IMR-90 (cell line): ENCODE measurements around the gene AFAP1L1. TPM values are rescaled to one million over a fixed set of nuclear protein-coding genes. Genes with fewer than 3 reads are reported as not detected.
A peak's percentile ranks its signal among the peaks of the same experiment; 100 is the strongest.

Experiments
- ATAC-seq: fragments of 200-7000 bp; cut with Tn5 transposase; 2 replicates; pipeline ENCODE4 v1.9.1; 2020; ENCODE audit warnings: low read depth, mild to moderate bottlenecking, moderate library complexity
- BruUV-seq: library from RNA; stranded (reverse); fragments of 400-500 nt; replicated peaks from 2 replicates; lab custom pipeline; 2021; lab: Mats Ljungman, UMichigan
- CTCF ChIA-PET: fragments of 300-600 bp; formaldehyde crosslinking; extraction: SDS; loops from one replicate; lab custom pipeline; 2021; ENCODE audit warnings: antibody characterized with exemption; lab: Yijun Ruan, JAX
- POLR2A ChIA-PET: fragments of 300-600 bp; sonication (Branson Sonifier 250); formaldehyde crosslinking; loops from one replicate; lab custom pipeline; 2022; ENCODE audit warnings: antibody characterized with exemption; ENCODE audit not compliant: unreplicated experiment; lab: Charles Lee
- DNase-seq: peaks from one replicate; pipeline ENCODE4 v3.0.0; 2013
- H2AFZ ChIP-seq: replicated peaks from 2 replicates; pipeline ENCODE3; 2013; ENCODE audit warnings: low read length, mild to moderate bottlenecking; ENCODE audit not compliant: poor library complexity
- H2AK5ac ChIP-seq: 2 replicates; pipeline ENCODE4 v1.6.1; 2013; ENCODE audit warnings: low read depth, low read length, inconsistent platforms
- H2AK9ac ChIP-seq: replicated peaks from 2 replicates; pipeline ENCODE3; 2013; ENCODE audit warnings: mild to moderate bottlenecking, low read depth, low read length, moderate library complexity; ENCODE audit not compliant: poor library complexity
- H2BK120ac ChIP-seq: 2 replicates; pipeline ENCODE4 v1.6.1; 2013; ENCODE audit warnings: low read depth, low read length, inconsistent platforms
- H2BK15ac ChIP-seq: 3 replicates; pipeline ENCODE4 v1.6.1; 2013; ENCODE audit warnings: low read depth, low read length, inconsistent platforms
- H2BK20ac ChIP-seq: 2 replicates; pipeline ENCODE4 v1.6.1; 2013; ENCODE audit warnings: low read depth, mild to moderate bottlenecking, inconsistent platforms, low read length, moderate library complexity
- H2BK5ac ChIP-seq: 2 replicates; pipeline ENCODE4 v1.6.1; 2013; ENCODE audit warnings: mild to moderate bottlenecking, low read depth, low read length, inconsistent platforms; ENCODE audit not compliant: poor library complexity, severe bottlenecking
- H3K14ac ChIP-seq: replicated peaks from 2 replicates; pipeline ENCODE4 v1.6.1; 2013; ENCODE audit warnings: low read depth, low read length, inconsistent platforms
- H3K18ac ChIP-seq: 2 replicates; pipeline ENCODE4 v1.6.1; 2013; ENCODE audit warnings: low read depth, low read length, control low read depth
- H3K23ac ChIP-seq: 2 replicates; pipeline ENCODE4 v1.6.1; 2013; ENCODE audit warnings: low read depth, low read length, inconsistent platforms
- H3K27ac ChIP-seq: 2 replicates; pipeline ENCODE4 v1.5.1; 2013; ENCODE audit warnings: mild to moderate bottlenecking, control low read depth, low read length; ENCODE audit not compliant: insufficient read depth
- H3K27me3 ChIP-seq: 2 replicates; pipeline ENCODE4 v1.6.1; 2013; ENCODE audit warnings: low read length; ENCODE audit not compliant: control insufficient read depth, insufficient read depth
- H3K36me3 ChIP-seq: 2 replicates; pipeline ENCODE4 v1.6.1; 2013; ENCODE audit warnings: low read length, mixed read lengths; ENCODE audit not compliant: control insufficient read depth, insufficient read depth
- H3K4ac ChIP-seq: 2 replicates; pipeline ENCODE4 v1.6.1; 2013; ENCODE audit warnings: low read depth, low read length, inconsistent platforms
- H3K4me1 ChIP-seq: 2 replicates; pipeline ENCODE4 v1.6.1; 2013; ENCODE audit warnings: low read length, mixed read lengths; ENCODE audit not compliant: control insufficient read depth, insufficient read depth
- H3K4me2 ChIP-seq: 2 replicates; pipeline ENCODE4 v1.6.1; 2013; ENCODE audit warnings: low read depth, mild to moderate bottlenecking, control low read depth, low read length, moderate library complexity
- H3K4me3 ChIP-seq: 2 replicates; pipeline ENCODE4 v1.5.1; 2013; ENCODE audit warnings: low read depth, mild to moderate bottlenecking, control low read depth, low read length, moderate library complexity; ENCODE audit not compliant: insufficient read depth
- H3K56ac ChIP-seq: 2 replicates; pipeline ENCODE4 v1.6.1; 2013; ENCODE audit warnings: low read length, inconsistent platforms; ENCODE audit not compliant: insufficient read depth; ENCODE audit errors: extremely low read depth
- H3K79me1 ChIP-seq, 2 experiments: 2 replicates each; pipeline ENCODE4 v1.6.1; 2013; ENCODE audit warnings: low read length in 2 of 2, inconsistent platforms in 1 of 2, low read depth in 1 of 2
- H3K9ac ChIP-seq: 2 replicates; pipeline ENCODE4 v1.6.1; 2013; ENCODE audit warnings: low read depth, low read length, control low read depth
- H3K9me1 ChIP-seq: 2 replicates; pipeline ENCODE4 v1.6.1; 2013; ENCODE audit warnings: low read length, inconsistent platforms; ENCODE audit not compliant: insufficient read depth
- H3K9me3 ChIP-seq: 2 replicates; pipeline ENCODE4 v1.6.1; 2013; ENCODE audit warnings: low read length; ENCODE audit not compliant: control insufficient read depth, insufficient read depth
- H4K20me1 ChIP-seq: 2 replicates; pipeline ENCODE4 v1.6.1; 2013; ENCODE audit warnings: low read length, inconsistent platforms; ENCODE audit not compliant: insufficient read depth
- H4K5ac ChIP-seq: 2 replicates; pipeline ENCODE4 v1.6.1; 2013; ENCODE audit warnings: mild to moderate bottlenecking, low read depth, low read length, control low read depth
- H4K8ac ChIP-seq, 2 experiments: 2 replicates each; pipeline ENCODE4 v1.6.1; 2013; ENCODE audit warnings: low read depth in 2 of 2, low read length in 2 of 2, control low read depth in 1 of 2, inconsistent platforms in 1 of 2
- H4K91ac ChIP-seq: 2 replicates; pipeline ENCODE4 v1.6.1; 2013; ENCODE audit warnings: low read depth, low read length, inconsistent platforms; ENCODE audit not compliant: insufficient read depth
- CEBPB ChIP-seq: IDR thresholded peaks from 2 replicates; pipeline ENCODE4 v1.6.1; 2012; ENCODE audit warnings: low read depth, low read length, improper control_type of control experiment
- MAFK ChIP-seq: IDR thresholded peaks from 2 replicates; pipeline ENCODE4 v1.6.1; 2012; ENCODE audit warnings: low read depth, low read length, improper control_type of control experiment
- WGBS, 2 experiments: methylation state at CpG; one replicate each; pipeline versions ENCODE4 v1.1.5 to v1.1.7; 2013; ENCODE audit warnings: missing lambda C conversion rate in 2 of 2; ENCODE audit not compliant: insufficient read length in 1 of 2; ENCODE audit errors: extremely low coverage in 2 of 2; 5-methylcytosine and 5-hydroxymethylcytosine counted together
- dilution Hi-C: fragments of 300-500 bp; cut with HindIII; formaldehyde crosslinking; loops from one replicate; pipeline ENCODE4 v1.14.3; 2018; ENCODE audit warnings: low sequenced_read_pairs; ENCODE audit not compliant: unreplicated experiment
- in situ Hi-C: fragments of 300-500 bp; cut with MboI; formaldehyde crosslinking; loops from 3 replicates; pipeline ENCODE4 v1.14.3; 2019; ENCODE audit warnings: low sequenced_read_pairs, inconsistent platforms, mixed read lengths
- intact Hi-C: fragments of 100-400 bp; cut with micrococcal nuclease; formaldehyde crosslinking; loops from 2 replicates; pipeline ENCODE4 v1.10.0; 2022
- polyA plus RNA-seq, 3 experiments: library from polyadenylated mRNA; depleted of rRNA; stranded (reverse); fragments of >200 nt; gene quantifications; 2 replicates each; pipeline ENCODE4 v1.2.3, GENCODE V29; 2012; ENCODE audit warnings: low replicate concordance in 1 of 3
- total RNA-seq: library from RNA; depleted of rRNA; stranded (reverse); fragments of >200 nt; gene quantifications from 2 replicates; pipeline ENCODE4 v1.2.3, GENCODE V29; 2012
- TF ChIP-seq, protein P1 (sequence below): fragments of 150-350 bp; IDR thresholded peaks from 2 replicates; pipeline ENCODE4 v1.6.1; 2016; ENCODE audit warnings: low read depth, mild to moderate bottlenecking, low read length, moderate library complexity, borderline replicate concordance

The AFAP1L1 gene
- total and polyA plus RNA-seq, 2 of the 4 experiments (the other 2 are of a cell fraction) = 3.3 to 5.7 TPM

DNA sequence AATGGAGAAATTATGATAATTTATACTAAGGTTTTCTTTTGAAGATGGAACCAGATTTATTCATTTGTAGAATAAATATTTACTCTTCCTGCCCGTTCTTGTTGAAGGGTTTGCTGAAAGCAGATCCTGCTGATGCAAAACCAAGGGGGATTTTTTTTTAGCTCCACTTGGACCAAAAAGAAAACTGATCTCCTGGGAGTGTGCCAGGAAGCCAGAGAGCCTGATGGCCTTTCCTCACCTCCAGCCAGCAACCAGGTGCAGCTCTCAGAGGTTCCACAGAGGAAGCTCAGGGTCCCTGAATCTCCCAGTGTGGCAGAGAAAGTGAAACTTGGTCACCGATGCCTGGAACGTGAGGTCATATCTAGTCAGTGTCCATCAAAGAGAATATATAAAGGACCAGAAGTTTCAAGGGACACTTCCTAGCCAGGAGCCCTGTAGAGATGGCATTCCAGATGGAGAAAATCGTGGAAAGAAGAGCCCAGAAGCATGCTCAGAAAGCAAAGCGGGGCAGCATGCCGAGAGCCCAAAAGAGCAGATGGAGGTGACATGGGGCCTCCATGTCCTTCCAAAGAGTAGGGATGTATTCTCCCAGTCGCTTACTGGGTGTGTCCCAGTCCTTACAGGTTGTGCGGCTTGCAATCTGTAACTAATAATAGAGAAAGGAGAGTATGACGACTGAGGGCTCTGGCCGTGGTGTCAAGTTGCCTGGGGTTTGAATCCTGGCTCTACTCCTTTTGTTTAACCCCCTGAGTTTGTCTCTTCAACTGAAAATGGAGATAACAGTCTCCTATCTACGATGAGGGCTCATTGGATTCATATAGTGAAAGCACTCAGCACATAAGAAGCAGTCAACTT lies 12.2 kb downstream of the AFAP1L1 start:
- peaks cover 20% of the 10 kb centered on the region for H3K9me1 ChIP-seq
- no peak overlapping the region for H3K56ac ChIP-seq
- H3K14ac ChIP-seq = no peak overlapping the region
- no peak overlapping the region for H4K5ac ChIP-seq
- H3K4me2 ChIP-seq = peak overlapping the region; percentile 39
- H3K18ac ChIP-seq = no peak overlapping the region
- peak overlapping the region; percentile 21 for H2AK9ac ChIP-seq
- H2BK15ac ChIP-seq = no peak overlapping the region
- H4K91ac ChIP-seq = no peak overlapping the region
- no peaks in the 10 kb centered on the region for H3K27me3 ChIP-seq
- intact Hi-C loops = no loop called here
- H3K4me3 ChIP-seq = no peak overlapping the region
- H2AK5ac ChIP-seq = no peak overlapping the region; the same call in 1 of the 2 replicates
- H4K8ac ChIP-seq = no peak overlapping the region
- H3K9ac ChIP-seq = no peak overlapping the region
- DNase-seq (no peak), ATAC-seq (peak; percentile 31)
- dilution Hi-C loops = no loop called here
- CTCF ChIA-PET = no interaction called here
- TF ChIP-seq, protein P1, sequence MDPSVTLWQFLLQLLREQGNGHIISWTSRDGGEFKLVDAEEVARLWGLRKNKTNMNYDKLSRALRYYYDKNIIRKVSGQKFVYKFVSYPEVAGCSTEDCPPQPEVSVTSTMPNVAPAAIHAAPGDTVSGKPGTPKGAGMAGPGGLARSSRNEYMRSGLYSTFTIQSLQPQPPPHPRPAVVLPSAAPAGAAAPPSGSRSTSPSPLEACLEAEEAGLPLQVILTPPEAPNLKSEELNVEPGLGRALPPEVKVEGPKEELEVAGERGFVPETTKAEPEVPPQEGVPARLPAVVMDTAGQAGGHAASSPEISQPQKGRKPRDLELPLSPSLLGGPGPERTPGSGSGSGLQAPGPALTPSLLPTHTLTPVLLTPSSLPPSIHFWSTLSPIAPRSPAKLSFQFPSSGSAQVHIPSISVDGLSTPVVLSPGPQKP = no peak
- TF ChIP-seq CEBPB (no peak), MAFK (no peak)
- H3K79me1 ChIP-seq = 0 out of 4 replicates have a peak, but pooled peaks cover 3 to 14% of the 10 kb centered on the region in 2 experiments
- no peaks in the 10 kb centered on the region for H3K36me3 ChIP-seq
- H3K23ac ChIP-seq = 0 out of 2 replicates have a peak overlapping the region, but pooled peaks have one; percentile 31
- in situ Hi-C loops = no loop called here
- H2BK20ac ChIP-seq = no peak overlapping the region
- H2BK5ac ChIP-seq = no peak overlapping the region
- H2AFZ ChIP-seq = no peak overlapping the region
- no TSS peak for BruUV-seq
- H4K20me1 ChIP-seq = peaks cover 4% of the 10 kb centered on the region; the same call in 1 of the 2 replicates
- H3K4me1 ChIP-seq = peaks cover 4% of the 10 kb centered on the region
- H3K4ac ChIP-seq = no peak overlapping the region
- no peak overlapping the region for H2BK120ac ChIP-seq
- POLR2A ChIA-PET = no interaction called here
- H3K9me3 ChIP-seq = no peaks in the 10 kb centered on the region
- 93% methylated on average over 2 of the region's 11 CpGs; no CpG with 5 or more reads in 1 of the 2 experiments for WGBS, 2 experiments
- H3K27ac ChIP-seq = no peak overlapping the region
